ELF-1 (cell line): ENCODE data around the gene PHF13.
"Not testable (repeated sequence)": the region's sequence is repeated elsewhere in the genome, so short reads cannot be mapped to it uniquely, and the experiment has no call there.

Source experiments
- DNase-seq: peaks from one replicate; pipeline ENCODE4 v3.0.0-alpha.2; 2016; ENCODE audit warnings: low read depth, low spot score

Gene PHF13

GRCh38 chr1:6586404-6586816 is 27.1 kb upstream of the PHF13 start:
- DNase-seq, result no peak

GRCh38 chr1:6587261-6588005 is 26.1 kb upstream of the PHF13 start:
- no peak for DNase-seq

DNA sequence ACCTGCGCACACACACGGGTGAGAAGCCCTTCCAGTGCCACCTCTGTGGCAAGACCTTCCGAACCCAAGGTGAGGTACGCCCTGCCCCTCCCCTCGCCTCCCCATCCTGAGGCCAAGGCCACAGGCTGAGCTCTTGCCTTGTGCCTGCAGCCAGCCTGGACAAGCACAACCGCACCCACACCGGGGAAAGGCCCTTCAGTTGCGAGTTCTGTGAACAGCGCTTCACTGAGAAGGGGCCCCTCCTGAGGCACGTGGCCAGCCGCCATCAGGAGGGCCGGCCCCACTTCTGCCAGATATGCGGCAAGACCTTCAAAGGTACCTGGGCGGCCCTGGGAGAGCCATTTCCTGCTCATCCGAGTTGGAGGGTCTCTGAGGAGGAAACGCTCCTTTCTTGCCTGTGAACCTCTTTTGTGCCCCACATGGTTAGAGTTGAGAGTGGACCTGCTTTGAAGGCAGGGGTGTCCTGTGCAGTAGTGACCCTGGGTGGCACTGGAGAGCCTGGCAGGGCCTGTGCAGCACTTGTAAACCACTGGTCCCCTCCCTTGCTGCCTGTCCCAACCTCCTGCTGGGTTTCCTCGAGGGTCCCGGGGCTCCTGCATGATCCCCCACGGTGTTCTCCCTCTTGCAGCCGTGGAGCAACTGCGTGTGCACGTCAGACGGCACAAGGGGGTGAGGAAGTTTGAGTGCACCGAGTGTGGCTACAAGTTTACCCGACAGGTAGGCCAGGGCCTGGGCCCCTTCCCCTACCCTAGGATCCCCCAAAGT is 25.2 kb upstream of the PHF13 start:
- DNase-seq, result no peak

- no peak for DNase-seq
These were observed 24.5 kb upstream of the PHF13 start for GRCh38 chr1:6588893-6589520.

GRCh38 chr1:6590046-6590445 is 23.5 kb upstream of the PHF13 start:
- no peak for DNase-seq

- no peak for DNase-seq
These were observed 22.3 kb upstream of the PHF13 start for GRCh38 chr1:6591222-6591621.

GRCh38 chr1:6591644-6592043 is 21.9 kb upstream of the PHF13 start:
- no peak for DNase-seq

GRCh38 chr1:6592441-6592840 is 21.1 kb upstream of the PHF13 start:
- DNase-seq, result no peak

DNA sequence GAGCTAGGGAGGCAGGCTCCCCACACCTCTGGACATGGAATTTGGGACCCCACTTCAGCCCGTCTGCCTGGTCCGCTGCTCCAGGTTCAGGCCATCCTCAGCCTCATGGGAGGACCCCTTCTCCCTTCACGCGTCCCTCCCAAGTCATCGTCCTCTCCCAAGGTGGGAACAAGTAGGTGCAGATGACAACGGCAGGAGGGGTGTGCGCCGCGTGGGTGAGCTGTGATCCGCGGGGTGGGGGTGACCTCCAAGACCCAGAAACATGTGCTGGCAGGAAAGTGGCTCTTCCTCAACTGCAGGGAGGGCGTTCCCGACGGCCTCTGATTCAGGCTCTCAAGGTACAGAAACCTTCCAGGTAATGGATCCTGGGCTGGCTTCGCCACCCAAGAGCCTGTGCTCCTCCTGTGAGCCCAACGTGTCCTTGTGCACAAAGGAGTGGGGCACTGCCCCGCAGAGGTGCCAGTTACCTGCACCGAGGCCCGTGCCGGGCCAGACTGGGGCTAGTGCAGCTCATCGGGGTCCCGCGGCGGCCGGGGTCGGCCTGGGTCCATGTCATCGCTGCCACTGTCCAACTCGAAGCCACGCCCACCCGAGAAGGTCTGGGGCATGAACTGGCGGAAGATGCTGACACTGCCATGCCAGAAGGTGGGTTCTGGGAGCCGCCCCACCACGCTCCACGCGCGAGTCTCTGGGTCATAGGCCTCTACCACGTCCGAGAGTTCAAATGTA is 20.5 kb upstream of the PHF13 start:
- no peak for DNase-seq

DNA sequence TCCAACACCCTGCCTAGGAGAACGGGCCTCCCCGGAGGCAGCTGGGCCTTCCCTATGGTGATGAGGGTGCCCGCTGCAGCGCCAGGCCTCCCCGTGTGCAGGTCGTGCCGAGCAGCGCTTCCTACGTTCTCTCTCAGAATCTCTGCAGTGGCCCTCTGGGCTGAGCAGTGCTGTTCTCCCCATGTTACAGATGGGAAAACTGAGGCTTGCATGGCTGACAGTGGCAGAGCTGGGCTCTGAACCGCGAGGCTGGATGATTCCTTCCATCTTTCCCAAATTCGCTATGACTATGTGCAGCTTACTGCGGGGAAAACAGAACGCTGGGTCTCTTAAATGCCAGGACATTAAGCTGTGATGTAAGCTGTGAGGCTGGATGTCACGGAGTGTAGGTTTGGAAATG is 19.7 kb upstream of the PHF13 start:
- no peak for DNase-seq

DNA sequence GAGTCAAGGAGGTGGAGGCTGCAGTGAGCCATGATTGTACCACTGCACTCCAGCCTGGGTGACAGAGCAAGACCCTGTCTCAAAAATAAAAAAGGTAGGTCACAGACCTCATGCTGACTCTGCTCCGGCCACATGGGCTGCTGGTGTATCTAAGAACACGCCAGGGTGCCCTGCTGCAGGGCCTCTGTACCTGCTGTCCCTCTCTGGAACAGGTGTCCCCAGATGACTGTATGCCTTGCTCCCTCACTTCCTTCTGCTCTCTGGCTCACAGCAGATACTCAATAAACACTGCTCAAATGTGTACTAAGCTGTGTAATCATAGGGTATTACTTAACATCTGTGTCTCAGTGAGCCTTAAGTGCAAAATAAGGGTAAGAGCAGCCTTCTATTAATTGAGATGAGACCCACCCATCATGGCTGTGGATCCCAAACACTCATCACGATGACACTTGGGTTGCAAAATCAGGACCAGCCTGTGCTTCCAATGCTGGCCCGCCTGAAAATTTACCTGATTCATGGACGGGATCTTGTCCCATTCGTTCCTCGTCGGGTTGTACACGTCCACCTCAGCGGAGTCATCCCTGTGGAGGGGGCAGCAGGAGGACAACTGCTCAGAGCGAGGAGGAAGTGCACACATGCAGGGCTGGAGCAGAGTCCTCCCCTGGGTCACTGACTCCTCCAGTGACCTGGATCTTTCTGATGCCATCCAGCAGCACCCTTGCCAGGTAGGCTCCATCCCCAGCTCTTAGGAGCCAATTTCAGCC is 18.4 kb upstream of the PHF13 start:
- no peak for DNase-seq

- no peak for DNase-seq
These were observed 17.2 kb upstream of the PHF13 start for GRCh38 chr1:6596351-6596750.

DNA sequence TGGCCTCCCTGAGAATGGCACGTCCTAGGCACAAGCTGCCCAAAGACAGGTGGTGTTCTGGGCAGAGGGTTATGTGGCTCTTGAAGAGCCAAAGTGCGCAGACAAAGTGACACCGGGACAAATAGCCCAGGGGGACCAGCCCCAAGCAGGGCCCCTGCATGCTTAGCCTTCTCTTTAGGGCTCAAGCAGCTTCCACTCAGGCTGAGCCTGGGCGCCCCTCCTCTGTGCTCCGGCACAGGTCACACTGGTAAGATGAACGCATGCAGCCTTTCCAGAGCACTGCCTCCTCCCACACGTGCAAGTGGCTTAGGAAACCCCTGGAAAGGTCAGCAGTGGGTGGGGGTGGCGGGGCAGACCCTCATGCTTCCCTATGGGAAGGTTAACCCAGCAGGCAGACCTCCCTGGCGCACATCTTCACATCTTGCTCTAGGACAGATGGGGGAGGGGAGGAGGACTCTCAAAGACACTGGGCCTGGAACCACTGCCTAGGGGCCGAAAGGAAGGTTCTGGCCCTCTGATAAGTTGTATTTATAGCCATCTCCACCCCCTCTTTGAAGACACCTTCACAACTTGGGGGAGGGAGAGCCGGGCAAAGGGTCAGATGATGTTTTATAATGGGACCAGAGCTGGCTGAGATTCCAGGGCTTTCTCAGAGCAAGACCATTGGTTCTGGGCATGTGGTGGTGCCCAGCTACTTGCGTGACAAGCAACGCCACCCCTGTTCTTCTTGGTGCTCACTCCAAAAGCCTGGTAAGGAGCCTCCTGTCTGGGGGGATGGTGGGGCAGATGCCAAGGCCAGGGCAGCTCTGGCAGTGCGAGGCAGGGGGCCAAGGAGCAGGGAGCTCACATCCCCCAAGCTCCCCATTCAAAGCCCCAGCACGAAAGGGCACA is 16.4 kb upstream of the PHF13 start:
- DNase-seq, result peak; percentile 80

DNA sequence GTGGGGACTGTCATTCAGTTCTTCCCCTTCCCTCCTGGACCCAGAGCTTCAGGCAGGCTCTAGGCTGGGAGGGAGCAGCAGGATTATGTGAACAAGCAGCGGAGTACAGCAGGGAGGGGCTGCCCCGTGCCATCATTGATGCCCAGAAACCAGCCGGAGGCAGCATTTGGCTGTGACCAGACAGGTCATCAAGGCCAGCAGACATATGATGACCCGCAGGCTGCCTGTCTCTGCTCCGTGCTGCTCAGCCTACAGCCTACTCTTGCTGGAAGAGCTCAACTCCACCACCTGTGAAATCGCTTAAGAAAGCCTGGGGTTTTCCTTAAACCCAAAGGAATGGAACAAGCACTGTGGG is 15.8 kb upstream of the PHF13 start:
- peak; percentile 51 for DNase-seq

DNA sequence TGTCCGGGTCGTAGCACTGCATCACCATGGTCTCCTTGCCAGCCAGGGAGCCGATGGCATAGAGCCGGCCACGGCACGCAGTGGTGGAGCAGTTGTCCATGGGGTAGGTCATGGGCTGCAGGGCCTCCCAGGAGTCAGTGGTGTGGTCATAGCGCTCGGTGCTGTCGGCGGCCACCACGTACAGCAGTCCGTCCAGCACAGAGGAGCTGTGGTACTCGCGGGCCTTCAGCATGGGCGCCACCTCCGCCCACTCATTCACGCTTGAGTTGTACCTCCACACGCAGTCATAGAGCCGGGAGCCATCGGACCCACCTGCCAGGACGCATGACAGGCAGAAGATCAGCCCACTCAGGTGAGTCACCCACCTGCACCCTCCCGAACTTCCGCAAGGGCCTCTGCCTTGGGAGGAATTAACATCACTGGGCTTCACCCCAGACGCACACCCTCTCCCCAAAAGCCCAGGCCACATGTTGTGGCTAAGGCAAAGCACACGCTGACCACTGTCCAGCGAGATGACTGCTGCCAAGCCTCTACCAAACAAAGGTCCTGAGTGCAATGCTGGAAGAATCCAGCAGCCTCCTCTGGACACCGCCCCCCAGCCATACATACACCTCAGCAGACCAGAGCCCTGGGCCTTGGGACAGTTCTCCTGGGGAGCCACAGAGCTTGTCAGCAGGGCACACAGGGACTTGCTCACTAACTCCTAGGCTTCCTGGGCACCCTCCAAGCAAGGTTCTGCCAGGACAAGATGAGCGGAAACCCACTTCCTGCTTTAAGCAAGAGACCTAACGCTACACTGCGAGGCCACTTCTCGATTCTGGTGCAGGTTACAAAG is 14.2 kb upstream of the PHF13 start:
- no peak for DNase-seq

DNA sequence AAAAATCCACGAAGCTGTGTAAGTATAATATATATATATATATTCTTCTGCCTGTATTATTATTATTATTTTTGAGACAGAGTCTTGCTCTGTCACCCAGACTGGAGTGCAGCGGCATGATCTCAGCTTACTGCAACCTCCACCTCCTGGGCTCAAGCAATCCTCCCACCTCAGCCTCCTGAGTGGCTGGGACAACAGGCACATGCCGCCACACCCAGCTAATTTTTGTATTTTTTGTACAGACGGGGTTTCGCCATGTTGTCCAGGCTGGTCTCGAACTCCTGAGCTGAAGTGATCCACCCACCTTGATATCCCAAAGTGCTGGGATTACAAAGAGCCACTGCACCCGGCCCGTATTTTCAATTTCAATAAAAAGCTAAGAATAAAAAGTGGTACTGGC is 13.5 kb upstream of the PHF13 start:
- DNase-seq, result not testable (repeated sequence)

- no peak for DNase-seq
These were observed 13.0 kb upstream of the PHF13 start for GRCh38 chr1:6600410-6601048.

DNA sequence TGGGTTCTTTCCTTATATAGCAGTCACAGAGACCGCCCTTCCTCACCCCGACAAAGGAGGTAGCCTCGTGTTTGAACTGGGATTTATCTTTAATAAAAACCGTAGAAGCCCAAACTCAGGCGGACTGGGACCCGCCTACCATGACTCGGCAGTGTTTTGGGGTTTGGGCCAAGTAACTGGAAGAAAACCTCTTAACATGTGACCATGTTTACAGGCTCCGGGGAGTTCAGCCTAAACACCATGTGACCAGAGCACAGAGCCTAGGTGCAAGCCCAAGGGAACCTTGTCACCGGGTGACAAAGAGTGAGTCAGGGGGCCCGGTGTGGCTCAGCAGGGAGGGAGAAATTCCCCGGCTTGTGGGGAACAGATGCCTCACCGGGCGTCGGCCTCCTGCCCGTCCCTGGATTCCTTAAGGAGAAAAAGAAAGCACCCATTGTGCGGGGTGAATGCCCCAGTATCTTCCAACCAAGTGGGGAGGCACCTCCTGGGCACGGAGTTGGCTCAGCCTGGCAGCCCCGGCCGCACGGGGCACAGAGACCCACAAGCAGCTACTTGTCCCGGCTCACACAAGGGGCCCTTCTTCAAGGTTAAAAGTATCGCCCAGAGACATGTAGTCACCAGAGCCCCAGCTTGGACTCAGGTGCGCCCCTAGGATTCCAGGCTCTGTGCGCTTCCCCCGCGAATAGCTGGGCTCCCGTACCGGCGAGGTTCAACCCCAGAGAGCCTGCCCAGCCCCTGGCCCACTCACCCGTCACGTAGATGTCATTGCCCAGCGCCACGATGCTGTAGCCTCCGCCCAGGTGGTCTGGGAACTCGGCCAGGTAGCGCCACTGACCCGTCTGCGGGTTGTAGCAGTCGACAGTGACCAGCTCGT is 12.2 kb upstream of the PHF13 start:
- peak; percentile 70 for DNase-seq
